Measurements from ENCODE around the gene DMRT1.

DMRT1 gene

DNA sequence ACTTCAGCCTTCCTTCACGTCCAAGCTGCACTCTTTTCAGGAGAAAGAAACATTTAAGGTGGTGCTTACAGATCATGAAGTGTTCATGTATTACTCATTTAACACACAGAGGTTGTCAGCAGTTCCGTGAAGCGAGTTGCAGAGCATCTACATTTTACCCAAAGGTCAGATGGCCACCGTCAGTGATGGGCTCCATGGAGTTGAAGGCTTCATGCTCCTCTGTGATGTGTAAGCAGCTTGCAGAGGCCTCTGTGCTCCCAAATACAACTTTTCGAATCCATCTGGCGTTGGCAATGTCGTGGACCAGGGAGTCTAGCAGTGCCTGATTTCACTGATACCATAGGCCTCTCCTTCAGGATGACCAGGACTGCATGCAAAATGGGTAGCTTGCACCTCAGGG is 81.2 kb downstream of the DMRT1 start:
- DNase-seq (ENCODE audit: low spot score): no peak

DNA sequence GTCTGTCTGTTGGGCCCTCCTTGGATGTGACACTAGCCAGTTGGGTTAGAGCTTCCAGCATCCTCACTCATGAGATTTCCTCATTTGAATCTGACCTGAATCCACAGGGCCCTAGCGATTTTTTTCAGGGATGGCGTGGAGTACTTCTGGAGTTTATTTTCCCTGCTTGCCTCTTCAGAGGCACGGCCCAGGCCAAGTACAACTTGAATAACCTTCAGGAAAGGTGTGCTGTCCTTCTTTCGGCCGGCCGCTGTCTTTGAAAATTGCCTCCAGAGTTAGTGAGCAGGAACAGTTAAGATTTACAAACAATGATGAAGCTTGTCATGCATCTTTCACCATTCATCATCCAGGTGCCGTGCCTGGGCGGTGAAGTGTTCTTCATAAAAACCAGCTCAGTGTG is 85.5 kb downstream of the DMRT1 start:
- DNase-seq (ENCODE audit: low spot score): no peak

DNA sequence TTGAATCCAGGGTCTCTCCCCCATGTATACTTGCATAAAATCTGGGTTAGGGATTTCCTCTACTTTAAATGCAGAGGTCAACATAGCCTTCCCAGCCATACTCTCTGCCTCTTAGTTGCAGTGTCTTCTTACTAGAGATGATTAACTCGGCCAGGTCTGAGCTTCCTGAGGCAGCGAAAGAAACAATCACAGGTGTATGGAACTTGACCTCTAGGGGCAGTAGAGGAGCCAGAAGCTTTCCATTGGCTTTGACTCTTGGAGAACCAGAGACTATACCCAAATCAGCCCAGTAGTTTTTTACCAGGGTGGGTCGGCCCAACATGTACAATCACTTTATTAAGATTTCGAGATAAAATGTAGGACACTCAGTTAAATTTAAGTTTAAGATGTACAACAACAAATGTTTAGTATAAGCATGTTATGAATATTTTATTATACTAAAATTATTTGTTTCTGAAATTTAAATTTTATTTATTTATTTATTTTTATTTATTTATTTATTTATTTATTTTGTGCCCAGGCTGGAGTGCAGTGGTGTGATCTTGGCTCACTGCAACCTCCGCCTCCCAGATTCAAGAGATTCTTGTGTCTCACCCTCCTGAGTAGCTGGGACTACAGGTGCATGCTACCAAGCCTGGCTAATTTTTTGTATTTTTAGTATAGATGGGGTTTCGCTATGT is 87.0 kb downstream of the DMRT1 start:
- DNase-seq (ENCODE audit: low spot score): no peak

DNA sequence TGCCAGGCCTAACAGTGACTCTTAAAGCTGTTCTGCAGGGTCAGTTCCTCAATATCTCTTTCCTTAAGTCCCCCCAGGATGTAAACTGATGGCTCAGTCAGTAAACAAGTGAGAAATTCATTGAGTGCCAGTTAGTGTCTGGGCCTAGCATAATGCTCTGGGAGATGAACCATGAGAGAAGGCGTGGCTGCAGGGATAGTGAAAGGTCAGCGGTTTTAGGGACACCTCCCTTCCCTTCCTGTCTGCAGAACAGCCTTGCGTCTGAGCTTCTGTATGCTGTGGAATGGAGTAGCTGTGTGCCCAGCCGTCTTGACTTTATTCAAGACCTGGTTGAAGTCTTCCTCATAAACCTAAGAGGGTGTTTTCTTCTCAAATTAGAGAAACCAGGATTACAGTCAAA is 88.2 kb downstream of the DMRT1 start:
- no peak for DNase-seq (ENCODE audit: low spot score)

DNA sequence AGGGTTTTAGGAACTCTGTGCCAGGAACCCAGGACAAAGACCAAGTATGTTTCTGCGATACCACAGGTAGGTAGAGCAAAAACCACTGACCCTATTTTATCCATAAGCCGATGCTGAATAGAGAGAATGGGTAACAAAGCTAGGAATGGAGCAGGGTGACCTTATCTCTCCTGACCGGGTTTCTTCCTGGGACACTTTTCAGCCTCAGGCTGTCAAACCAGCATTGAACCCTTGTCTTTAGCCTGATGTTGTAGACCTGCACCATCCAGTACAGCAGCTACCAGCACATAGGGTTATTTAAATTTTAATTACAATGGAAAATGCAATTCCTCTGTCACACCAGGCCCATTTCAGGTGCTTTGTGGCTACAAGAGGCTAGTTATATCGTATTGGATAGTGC is 91.9 kb downstream of the DMRT1 start:
- no peak for DNase-seq (ENCODE audit: low spot score)

DNA sequence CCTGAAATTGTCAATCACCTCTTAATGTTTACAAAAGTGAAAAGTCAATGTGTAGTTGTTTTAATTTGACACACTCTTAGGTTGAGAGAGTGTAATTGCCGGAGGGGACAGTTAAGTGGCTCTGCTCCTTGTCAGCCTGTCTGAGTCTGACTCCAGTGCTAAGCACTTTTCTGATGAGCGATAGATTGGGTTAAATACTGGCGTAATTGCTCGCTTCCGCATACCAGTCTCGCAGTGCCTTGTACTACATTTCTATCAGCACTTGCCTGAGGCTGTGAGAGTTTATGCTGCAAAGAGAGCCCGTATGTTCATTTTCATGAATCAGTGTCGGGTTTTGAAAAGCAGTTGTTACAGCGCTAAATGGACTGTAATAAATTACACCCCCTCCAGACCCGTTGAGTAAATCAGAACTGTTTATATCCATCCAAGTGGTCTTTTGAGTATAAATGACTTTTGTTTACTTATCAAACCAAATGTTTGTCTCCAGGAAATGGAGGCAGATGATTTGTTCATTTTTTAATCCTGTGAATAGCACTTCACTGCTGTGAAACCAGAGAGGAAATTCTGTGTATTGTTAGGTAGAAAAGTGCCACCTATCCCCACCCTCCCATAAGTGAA is 94.0 kb downstream of the DMRT1 start:
- no peak for DNase-seq (ENCODE audit: low spot score)

DNA sequence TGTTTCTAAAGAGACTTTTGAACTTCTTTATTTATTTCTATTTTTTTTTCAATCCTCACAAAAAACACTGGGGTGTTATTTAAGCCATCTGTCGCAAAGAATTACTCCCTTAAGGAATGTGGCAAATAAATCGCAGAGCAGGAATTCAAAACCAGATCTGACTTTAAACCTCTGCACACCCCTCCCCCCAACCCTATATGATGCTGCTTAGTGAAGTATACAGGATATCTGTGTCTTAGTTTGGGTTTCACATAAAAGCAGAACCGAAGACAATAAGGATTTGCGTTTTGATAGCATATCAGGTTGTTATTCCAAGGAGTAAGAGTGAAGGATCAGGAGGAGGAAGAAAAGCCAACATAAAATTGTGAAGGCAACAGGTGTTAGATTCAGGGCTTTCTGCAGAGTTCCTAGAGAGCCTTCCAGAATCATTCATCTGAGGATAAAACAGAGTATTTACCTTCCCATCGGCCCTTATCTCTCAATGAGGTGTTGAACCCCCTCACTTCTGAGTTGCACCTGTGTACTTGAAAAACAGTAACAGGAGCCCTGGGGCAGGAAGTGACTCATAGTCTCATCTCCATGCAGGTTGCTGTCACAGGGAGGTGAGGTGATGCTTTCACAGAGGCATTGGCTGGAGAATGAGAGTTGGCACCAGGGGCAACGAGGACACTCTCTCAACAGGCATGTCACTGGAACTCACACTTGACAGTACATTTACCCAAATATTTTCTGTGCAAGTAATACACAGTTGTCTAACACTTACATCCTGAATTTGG is 101.5 kb downstream of the DMRT1 start:
- no peak for DNase-seq (ENCODE audit: low spot score)

DNA sequence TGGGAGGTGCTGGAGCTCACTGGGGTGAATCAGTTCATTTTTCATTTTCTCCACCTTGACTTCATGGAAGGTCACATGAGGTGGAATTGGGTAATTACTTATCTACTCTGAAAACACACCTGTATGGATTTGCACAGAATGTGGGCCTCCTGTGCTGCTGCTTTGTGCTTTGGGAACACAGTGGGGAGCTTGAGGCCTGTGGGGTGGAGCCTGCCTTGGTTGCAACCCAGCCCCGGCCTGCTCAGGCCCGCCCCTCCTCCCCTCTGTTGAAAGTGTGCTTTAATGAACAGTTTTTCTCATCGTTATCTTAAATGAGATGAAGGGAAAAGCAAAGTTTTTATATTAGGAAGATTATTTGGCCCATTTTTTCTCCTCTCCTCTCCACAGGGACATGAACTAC is 106.5 kb downstream of the DMRT1 start:
- no peak for DNase-seq (ENCODE audit: low spot score)

DNA sequence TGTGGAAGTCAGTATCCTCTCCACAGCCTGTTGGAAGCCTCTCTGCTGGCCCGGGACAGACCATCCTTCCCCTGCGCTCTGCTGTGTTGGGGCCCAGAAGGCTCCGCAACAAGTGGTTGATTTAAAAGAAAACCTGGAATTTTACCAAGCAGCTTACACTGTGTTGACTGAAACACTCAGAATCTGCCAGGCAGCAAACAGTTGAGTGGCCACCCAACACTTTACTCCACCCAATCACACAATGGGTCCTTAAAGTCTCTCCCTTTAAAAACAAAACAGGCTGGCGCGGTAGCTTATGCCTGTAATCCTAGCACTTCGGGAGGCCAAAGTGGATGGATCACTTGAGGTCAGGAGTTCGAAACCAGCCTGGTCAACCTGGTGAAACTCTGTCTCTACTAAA is 107.0 kb downstream of the DMRT1 start:
- DNase-seq (ENCODE audit: low spot score): no peak

DNA sequence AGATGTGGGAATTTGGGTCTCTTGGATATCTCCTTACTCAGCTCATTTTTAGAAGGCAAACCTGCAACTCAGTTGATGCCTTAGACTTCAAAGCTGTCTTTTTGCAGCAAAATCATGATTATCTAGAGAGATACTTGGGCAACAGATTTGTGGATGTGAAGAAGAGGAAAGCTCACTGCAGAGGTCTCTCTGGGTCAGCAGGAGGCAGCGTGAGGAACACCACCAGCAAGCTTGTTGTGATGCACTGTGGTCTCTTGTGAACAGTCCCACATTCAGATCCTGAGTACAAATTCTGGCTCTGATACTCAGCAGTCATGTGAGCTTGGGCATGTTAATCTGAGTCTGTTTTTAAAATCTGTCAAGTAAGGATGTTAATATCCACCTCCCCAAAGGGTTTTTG is 108.6 kb downstream of the DMRT1 start:
- no peak for DNase-seq (ENCODE audit: low spot score)

DNA sequence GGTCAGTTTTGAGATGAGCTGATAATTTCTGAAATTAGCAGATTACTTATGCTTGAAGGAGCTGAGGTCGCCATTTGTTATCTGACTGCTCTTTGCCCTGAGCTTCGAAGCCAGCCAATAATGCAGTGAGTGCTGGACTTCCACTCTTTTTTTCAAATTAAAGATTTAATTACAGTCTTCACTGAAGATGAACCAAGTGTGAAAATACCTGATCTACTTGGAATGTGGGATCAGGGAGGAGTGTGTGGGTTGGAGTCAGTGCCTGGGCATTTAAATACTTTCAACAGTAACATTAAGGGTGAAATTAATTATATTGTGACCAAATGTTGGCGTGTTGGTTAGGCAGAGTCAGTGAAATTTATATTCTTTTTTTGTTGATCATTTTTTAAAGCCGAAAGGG is 111.0 kb downstream of the DMRT1 start:
- DNase-seq (ENCODE audit: low spot score): no peak

DNA sequence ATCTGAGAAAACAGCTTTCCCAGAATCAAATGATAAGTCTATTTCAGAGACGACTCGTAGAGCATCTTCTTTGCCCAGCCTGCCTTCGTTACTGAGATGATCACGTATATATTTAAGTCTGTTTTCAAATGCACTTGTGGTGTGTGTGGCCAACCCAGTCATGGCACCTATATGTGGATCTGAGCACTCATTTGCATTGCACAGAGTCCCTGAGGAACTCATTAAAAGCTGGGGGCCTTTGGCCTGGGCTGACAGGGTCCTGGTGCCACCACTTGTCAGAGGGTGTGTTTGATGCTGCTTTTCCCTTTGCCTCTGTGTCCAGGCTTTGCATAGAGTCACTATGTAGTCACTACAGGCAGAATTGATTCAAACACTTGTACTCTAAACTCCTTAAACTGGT is 117.6 kb downstream of the DMRT1 start:
- DNase-seq (ENCODE audit: low spot score): no peak

DNA sequence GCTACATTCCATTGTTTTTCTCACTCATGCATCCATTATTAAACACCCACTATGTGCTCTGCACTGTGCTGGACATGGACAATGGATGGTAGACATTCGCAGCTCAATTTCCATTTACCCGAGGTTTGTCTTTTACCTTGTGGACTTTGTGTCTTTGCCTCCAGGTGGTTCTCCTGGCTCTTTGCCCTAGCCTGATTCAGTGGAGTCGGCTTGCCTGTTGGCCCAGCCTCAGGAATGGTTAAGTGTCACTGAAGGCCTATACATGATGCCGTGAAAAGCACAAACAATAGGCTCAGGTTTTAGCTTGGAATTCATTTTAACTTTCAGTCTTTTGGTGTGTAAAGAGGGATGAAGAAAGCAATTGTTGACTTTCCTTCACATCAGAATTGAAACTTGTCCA is 118.4 kb downstream of the DMRT1 start:
- DNase-seq (ENCODE audit: low spot score): no peak

DNA sequence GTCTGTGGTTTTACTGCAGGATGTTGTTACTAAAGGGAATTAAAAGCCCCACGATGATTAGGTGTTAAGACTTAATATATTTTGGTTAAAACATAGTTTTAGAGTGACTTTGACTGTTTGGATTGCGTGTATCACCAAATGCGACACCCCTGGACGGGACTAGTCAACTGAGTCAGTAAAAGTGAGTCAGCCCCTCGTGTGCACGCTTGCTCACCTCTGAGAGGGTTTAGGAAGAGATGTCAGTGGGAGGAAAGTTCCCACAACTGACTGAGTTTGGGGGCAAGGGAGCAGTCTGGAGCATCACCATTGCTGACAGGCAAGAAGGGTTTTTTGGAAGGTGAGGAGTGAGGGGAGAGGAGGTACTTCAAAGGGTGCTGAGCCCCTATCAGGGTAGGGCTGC is 120.5 kb downstream of the DMRT1 start:
- DNase-seq (ENCODE audit: low spot score): no peak

DNA sequence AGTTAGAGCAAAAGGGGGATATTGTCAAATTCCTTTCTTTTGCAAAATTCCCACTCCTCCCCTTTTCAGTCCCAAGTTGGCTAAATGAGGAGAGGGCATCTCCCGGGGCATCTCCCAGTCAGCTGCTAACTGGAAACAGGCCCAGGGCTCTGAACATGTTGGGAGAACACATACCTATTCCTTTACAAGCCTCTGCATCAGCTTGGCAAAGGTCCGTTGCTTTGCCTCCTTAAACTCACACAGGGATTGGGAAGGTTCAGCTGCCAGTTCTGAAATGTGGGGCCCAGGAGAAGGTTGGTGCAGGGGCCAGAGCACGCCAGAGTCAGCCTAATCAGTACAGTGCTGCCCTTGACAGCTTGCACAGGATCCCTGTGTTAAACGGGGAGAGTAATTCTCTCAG is 124.0 kb downstream of the DMRT1 start:
- no peak for DNase-seq (ENCODE audit: low spot score)

DNA sequence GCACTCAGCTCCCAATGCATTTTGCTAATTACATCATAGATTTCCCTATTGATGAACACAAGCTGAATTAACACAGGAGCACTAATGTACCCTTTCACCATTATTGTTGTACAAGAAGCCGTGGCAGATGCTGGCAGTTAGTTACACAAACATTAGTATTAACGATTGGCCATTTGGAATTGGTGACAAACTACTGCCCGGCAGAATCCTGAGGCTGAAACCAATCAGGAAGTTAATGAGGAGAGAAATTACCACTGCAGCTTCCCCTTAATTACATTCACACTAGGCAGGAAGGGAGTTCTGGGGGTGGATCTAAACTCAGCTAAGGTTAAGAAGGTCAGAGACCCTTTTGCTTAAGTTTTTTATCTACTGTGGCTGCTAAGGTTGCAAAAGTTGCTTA is 125.4 kb downstream of the DMRT1 start:
- DNase-seq (ENCODE audit: low spot score): no peak

DNA sequence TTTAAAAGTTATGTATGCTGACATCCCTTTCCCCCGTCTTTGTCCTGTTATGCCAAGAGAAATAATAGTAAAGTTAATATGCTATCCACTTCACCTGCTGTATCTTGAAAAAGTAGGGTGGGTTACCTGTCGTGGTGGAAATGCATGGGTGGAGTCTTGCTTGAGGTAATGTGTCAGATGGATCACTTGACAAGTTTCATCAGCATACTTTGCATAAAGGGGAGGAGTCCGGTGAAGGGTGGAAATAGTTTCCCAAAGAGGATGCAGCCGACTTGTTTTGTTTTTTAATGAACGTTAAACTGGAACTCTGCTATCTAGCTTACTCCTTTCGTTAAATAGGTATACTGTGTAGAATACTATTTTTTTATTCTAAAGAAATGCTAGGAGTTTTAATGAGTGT is 125.9 kb downstream of the DMRT1 start:
- no peak for DNase-seq (ENCODE audit: low spot score)

DNA sequence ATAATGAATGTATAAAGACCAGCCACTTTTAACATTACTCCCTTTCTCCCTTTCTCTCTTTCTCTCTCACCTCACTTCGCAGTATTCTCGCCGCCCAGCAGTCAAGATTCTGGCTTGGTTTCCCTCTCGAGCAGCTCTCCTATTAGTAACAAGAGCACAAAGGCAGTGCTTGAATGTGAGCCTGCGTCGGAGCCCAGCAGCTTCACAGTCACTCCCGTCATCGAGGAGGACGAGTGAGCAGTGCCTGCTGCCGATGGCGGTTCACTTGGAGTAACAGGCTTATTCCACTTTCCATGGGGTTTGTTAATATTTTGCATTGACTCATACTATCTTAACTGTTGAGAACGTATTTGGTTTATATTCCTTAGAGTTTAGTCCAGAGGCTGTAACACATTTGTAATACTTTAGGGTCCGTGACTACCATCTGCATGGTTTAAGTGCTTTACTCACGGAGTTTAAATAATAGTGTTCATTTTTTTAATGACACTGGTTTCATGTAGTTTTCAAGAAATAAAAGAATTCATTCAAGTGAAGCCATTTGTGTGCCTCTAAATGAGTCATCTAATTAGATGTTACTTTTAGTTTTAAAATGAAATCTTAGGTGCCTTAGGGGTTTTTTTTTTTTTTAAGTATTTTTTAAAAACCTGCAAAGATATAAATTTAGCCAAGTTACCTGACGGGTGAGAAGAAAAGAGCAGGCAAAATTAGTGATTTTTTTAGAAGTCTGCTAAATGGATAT is 126.6 kb downstream of the DMRT1 start:
- peak; percentile 31 for DNase-seq (ENCODE audit: low spot score)

DNA sequence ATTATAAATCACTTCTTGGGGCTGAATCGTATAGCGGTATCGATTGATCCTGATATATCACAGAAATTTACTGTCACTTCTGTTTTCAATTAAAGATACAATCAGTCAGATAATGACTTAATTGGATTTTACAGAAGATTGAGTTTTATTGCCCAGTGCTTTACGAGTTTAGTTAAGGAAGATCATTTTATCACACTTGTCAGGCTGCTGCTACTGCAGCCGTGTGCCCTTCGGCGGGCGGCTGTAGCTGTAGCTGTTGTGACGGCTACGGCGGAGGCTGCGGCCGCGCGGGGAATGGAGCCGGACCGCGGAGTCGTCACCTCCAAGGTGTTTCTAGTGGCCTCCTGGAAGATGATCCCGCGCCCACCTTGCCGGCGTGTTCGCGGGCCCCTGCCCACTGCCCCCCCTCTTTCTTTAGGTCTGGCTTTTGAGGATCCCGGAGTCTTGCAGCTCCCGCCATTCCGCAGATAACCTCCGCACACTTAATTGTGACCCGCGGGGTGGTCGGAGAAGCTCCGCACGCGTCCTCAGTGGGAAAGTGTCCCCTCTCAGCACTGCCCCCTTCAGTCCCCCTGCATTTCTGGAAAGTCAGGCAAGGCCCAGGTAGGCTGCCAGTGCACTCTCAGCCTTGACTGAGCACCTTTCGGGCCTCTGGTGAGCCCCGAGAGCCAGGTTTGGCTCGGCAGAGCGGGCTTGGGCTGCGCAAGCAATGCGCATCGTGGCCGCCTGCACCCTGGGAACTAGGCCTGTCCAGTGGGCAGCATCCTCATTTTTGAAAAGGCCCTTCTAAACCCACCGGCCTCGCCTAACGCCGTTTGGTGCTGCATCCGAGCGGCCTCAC is 128.0 kb downstream of the DMRT1 start:
- no peak for DNase-seq (ENCODE audit: low spot score)

DNA sequence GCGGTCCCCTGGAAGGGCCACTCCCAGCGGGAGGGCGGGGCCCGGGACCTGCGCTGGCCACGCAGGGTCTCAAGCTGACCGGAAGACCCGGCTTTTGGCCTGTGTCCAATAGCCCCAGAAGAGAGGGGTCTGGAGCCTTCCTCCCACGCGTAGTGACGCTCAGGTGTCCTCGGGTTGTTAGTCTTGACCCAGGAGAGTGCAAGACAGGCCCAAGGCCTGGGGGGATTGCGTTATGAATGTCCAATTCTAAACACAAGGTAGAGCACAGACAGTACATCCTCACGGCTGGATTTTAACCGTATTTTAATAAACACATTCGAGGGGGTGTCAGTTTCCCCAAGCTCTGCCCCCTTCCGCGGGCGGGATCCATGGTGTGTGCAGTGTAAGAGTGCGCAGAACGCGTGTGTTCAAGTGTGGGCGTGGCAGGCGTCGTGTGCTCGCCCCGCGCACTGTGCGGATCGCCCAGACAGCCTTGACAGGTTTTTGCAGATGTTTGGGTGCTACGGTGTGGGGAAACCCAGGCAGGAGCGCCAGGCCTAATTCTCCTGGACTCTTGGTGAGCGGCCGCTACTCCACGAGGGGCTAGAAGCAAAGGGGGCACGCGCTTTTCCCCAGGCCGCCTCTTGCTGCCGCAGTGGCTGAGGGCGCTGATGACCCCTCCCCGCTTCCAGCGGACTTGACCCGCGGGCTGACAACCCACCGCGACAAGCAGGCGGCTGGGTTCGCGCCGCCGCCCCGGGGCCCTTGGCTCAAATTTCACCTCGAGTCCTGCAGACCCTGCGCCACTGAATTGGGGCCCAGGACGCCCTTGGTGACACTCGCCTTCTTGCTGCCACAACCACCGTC is 128.9 kb downstream of the DMRT1 start:
- no peak for DNase-seq (ENCODE audit: low spot score)
